Nephron (organoid): Measurements from ENCODE around the gene CITED4.
A peak's percentile ranks its signal among the peaks of the same experiment; 100 is the strongest.

ENCODE experiments used
- H3K27ac Mint-ChIP-seq, 3 experiments: 2 replicates each; pipeline ENCODE4 v1.8.0; 2020; ENCODE audit warnings: mixed read lengths in 3 of 3, mild to moderate bottlenecking in 2 of 3, moderate library complexity in 1 of 3
- H3K27me3 Mint-ChIP-seq: 2 replicates; pipeline ENCODE4 v1.8.0; 2021; ENCODE audit warnings: low read depth, mild to moderate bottlenecking, moderate library complexity, mixed read lengths
- H3K36me3 Mint-ChIP-seq: 2 replicates; pipeline ENCODE4 v1.8.0; 2020; ENCODE audit warnings: low read depth, mixed read lengths
- H3K4me1 Mint-ChIP-seq: 2 replicates; pipeline ENCODE4 v1.8.0; 2020; ENCODE audit warnings: mixed read lengths
- H3K4me3 Mint-ChIP-seq, 3 experiments: 2 replicates each; pipeline ENCODE4 v1.8.0; 2020; ENCODE audit warnings: mild to moderate bottlenecking in 3 of 3, mixed read lengths in 3 of 3, moderate library complexity in 2 of 3
- H3K9me3 Mint-ChIP-seq: 2 replicates; pipeline ENCODE4 v1.8.0; 2020; ENCODE audit warnings: mixed read lengths
- CTCF ChIP-seq, 3 experiments: fragments of 200-600 bp; sonication (generic); IDR thresholded peaks; one replicate each; pipeline ENCODE4 v1.5.0; 2021; ENCODE audit warnings: antibody characterized with exemption in 3 of 3; ENCODE audit not compliant: unreplicated experiment in 3 of 3

The CITED4 gene

GRCh38 chr1:40833979-40834378 lies 28.2 kb downstream of the CITED4 start:
- Mint-ChIP-seq H3K4me1 (no peaks in the 10 kb centered on the region), H3K27me3 (peaks cover 4% of the 10 kb centered on the region), H3K9me3 (no peaks in the 10 kb centered on the region), H3K4me3 (no peak overlapping the region), H3K36me3 (no peaks in the 10 kb centered on the region), H3K27ac (no peak overlapping the region)
- TF ChIP-seq CTCF (IDR thresholded peaks at IDR 0.05; ENCODE audit: unreplicated experiment in 3 of 3) = no peak

GRCh38 chr1:40831001-40831732 lies 31.0 kb downstream of the CITED4 start:
- peaks cover 3% of the 10 kb centered on the region for H3K4me1 Mint-ChIP-seq
- H3K27me3 Mint-ChIP-seq = peaks cover 4% of the 10 kb centered on the region
- H3K36me3 Mint-ChIP-seq = no peaks in the 10 kb centered on the region
- no peak overlapping the region for H3K27ac Mint-ChIP-seq
- H3K9me3 Mint-ChIP-seq = no peaks in the 10 kb centered on the region
- no peak overlapping the region for H3K4me3 Mint-ChIP-seq
- no peak for TF ChIP-seq CTCF (IDR thresholded peaks at IDR 0.05; ENCODE audit: unreplicated experiment in 3 of 3)

GRCh38 chr1:40830419-40830943 lies 31.7 kb downstream of the CITED4 start:
- Mint-ChIP-seq H3K4me1 (peaks cover 5% of the 10 kb centered on the region), H3K4me3 (no peak overlapping the region), H3K9me3 (no peaks in the 10 kb centered on the region), H3K27ac (no peak overlapping the region), H3K27me3 (peaks cover 4% of the 10 kb centered on the region), H3K36me3 (no peaks in the 10 kb centered on the region)
- TF ChIP-seq CTCF (IDR thresholded peaks at IDR 0.05; ENCODE audit: unreplicated experiment in 3 of 3) = no peak

GRCh38 chr1:40829631-40830245 lies 32.4 kb downstream of the CITED4 start:
- peak overlapping the region in 1 of 3 experiments; percentile 2 for H3K27ac Mint-ChIP-seq
- H3K4me3 Mint-ChIP-seq = no peak overlapping the region
- H3K9me3 Mint-ChIP-seq = no peaks in the 10 kb centered on the region
- no peaks in the 10 kb centered on the region for H3K36me3 Mint-ChIP-seq
- no peak for TF ChIP-seq CTCF (IDR thresholded peaks at IDR 0.05; ENCODE audit: unreplicated experiment in 3 of 3)
- peaks cover 13% of the 10 kb centered on the region for H3K4me1 Mint-ChIP-seq
- H3K27me3 Mint-ChIP-seq = peaks cover 4% of the 10 kb centered on the region

- Mint-ChIP-seq H3K4me3 (no peak overlapping the region), H3K4me1 (peaks cover 15% of the 10 kb centered on the region), H3K27ac (peak overlapping the region; percentile 81 to 96 (median 90)), H3K36me3 (no peaks in the 10 kb centered on the region), H3K9me3 (no peaks in the 10 kb centered on the region), H3K27me3 (no peaks in the 10 kb centered on the region)
- no peak for TF ChIP-seq CTCF (IDR thresholded peaks at IDR 0.05; ENCODE audit: unreplicated experiment in 3 of 3)
Measured at GRCh38 chr1:40825996-40826395, 36.2 kb downstream of the CITED4 start.
